Lung (tissue), 12 donors: ENCODE results near the gene YAF2. TPM values are rescaled to one million over a fixed set of nuclear protein-coding genes. Genes with fewer than 3 reads are reported as not detected.
"Not testable (repeated sequence)": the region's sequence is repeated elsewhere in the genome, so short reads cannot be mapped to it uniquely, and the experiment has no call there.

ENCODE experiments used
- ATAC-seq: fragments of 200-7000 bp; cut with Tn5 transposase; one replicate; pipeline ENCODE4 v1.9.1; 2020; ENCODE audit warnings: moderate number of reproducible peaks; ENCODE audit not compliant: insufficient read depth, low FRiP score
- DNase-seq, 3 donors: peaks; one replicate each; pipeline ENCODE4 v3.0.0-alpha.2; 2013 to 2017
- H3K27ac ChIP-seq, 2 donors: one replicate each; pipeline ENCODE4 v1.5.1; 2013; ENCODE audit warnings: mild to moderate bottlenecking in 2 of 2, moderate library complexity in 2 of 2, control low read depth in 1 of 2, inconsistent platforms in 1 of 2, low read depth in 1 of 2, low read length in 1 of 2
- H3K27me3 ChIP-seq, 3 donors: one replicate each; pipeline ENCODE4 v1.5.1; 2013; ENCODE audit warnings: low read length in 2 of 3; ENCODE audit not compliant: control insufficient read depth in 3 of 3, insufficient read depth in 3 of 3
- H3K36me3 ChIP-seq, 4 donors: one replicate each; pipeline ENCODE4 v1.5.1; 2013; ENCODE audit warnings: low read length in 4 of 4, mild to moderate bottlenecking in 1 of 4, moderate library complexity in 1 of 4; ENCODE audit not compliant: control insufficient read depth in 4 of 4, insufficient read depth in 4 of 4
- H3K4me1 ChIP-seq, 5 donors: one replicate each; pipeline ENCODE4 v1.5.1; 2013; ENCODE audit warnings: low read length in 5 of 5, mild to moderate bottlenecking in 2 of 5, moderate library complexity in 1 of 5; ENCODE audit not compliant: control insufficient read depth in 5 of 5, insufficient read depth in 5 of 5
- H3K4me3 ChIP-seq: one replicate; pipeline ENCODE4 v1.5.1; 2013; ENCODE audit warnings: mild to moderate bottlenecking, control low read depth, moderate library complexity
- H3K9ac ChIP-seq, 2 donors: one replicate each; pipeline ENCODE4 v1.5.1; 2013; ENCODE audit warnings: low read length in 2 of 2, control low read depth in 1 of 2; ENCODE audit not compliant: insufficient read depth in 1 of 2
- H3K9me3 ChIP-seq, 4 donors: one replicate each; pipeline ENCODE4 v1.5.1; 2013; ENCODE audit warnings: low read length in 3 of 4, mild to moderate bottlenecking in 1 of 4, moderate library complexity in 1 of 4; ENCODE audit not compliant: control insufficient read depth in 4 of 4, insufficient read depth in 3 of 4
- WGBS, 2 donors: extraction: QIAGEN DNeasy Blood & Tissue Kit; methylation state at CpG; one replicate each; pipeline ENCODE4 v1.1.7; 2013; 5-methylcytosine and 5-hydroxymethylcytosine counted together
- polyA plus RNA-seq, 2 donors: library from polyadenylated mRNA; stranded (reverse); fragments of 200-250 nt; gene quantifications; one replicate each; pipeline ENCODE4 v1.2.1, GENCODE V29; 2013
- total RNA-seq, 2 donors: library from RNA; depleted of rRNA in 1 of 2; stranded (reverse); fragments of >200 nt in 1 of 2; gene quantifications; one replicate each; pipeline ENCODE4 v1.2.1, GENCODE V29; 2014 to 2021
- TF ChIP-seq, protein P1 (sequence below): IDR thresholded peaks from 2 replicates; pipeline ENCODE4 v1.5.1; 2012; ENCODE audit warnings: mild to moderate bottlenecking; ENCODE audit errors: control extremely low read depth, extremely low read depth
- donor health status: control.
- donor health status: control.
- donor health status: Bipolar disorder and iron deficiency.
- donor health status: healthy.
- donor health status: DM: yes; HTN: yes; CAD: no.

The YAF2 gene
- total and polyA plus RNA-seq, 4 donors, result 9.4 to 27.9 (median 19.0) TPM

DNA sequence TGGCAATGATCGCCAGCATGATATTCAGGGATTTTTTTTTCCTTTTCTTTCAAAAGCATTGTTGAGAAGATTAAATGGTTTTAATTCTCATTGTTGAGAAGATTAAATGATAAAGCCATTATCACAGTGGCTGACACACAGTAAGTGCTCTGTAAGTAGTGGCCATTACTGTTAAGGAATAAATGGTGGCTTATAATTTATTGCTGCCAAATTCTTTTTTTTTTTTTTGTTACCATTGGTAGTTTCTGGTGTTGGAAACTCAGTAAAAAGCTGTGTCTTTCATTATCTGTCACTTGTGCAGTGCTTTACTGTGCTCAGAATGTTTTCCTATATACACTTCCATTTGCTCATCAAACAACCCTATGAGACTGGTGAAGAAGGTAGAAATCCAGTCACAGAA lies 15.3 kb downstream of the YAF2 start:
- no peak overlapping the region for H3K9ac ChIP-seq
- H3K27ac ChIP-seq, result no peak overlapping the region
- H3K27me3 ChIP-seq, result no peaks in the 10 kb centered on the region
- TF ChIP-seq, protein P1, sequence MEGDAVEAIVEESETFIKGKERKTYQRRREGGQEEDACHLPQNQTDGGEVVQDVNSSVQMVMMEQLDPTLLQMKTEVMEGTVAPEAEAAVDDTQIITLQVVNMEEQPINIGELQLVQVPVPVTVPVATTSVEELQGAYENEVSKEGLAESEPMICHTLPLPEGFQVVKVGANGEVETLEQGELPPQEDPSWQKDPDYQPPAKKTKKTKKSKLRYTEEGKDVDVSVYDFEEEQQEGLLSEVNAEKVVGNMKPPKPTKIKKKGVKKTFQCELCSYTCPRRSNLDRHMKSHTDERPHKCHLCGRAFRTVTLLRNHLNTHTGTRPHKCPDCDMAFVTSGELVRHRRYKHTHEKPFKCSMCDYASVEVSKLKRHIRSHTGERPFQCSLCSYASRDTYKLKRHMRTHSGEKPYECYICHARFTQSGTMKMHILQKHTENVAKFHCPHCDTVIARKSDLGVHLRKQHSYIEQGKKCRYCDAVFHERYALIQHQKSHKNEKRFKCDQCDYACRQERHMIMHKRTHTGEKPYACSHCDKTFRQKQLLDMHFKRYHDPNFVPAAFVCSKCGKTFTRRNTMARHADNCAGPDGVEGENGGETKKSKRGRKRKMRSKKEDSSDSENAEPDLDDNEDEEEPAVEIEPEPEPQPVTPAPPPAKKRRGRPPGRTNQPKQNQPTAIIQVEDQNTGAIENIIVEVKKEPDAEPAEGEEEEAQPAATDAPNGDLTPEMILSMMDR, result no peak
- peaks cover 0 to 2% (median 0%) of the 10 kb centered on the region in 4 donors for H3K36me3 ChIP-seq
- H3K4me3 ChIP-seq, result no peak overlapping the region
- ATAC-seq, result no peak
- peaks cover 0 to 15% (median 0%) of the 10 kb centered on the region in 5 donors for H3K4me1 ChIP-seq
- WGBS, 2 donors, result 100% methylated on average over 1 of the region's 1 CpG
- no peaks in the 10 kb centered on the region for H3K9me3 ChIP-seq
- no peak for DNase-seq

DNA sequence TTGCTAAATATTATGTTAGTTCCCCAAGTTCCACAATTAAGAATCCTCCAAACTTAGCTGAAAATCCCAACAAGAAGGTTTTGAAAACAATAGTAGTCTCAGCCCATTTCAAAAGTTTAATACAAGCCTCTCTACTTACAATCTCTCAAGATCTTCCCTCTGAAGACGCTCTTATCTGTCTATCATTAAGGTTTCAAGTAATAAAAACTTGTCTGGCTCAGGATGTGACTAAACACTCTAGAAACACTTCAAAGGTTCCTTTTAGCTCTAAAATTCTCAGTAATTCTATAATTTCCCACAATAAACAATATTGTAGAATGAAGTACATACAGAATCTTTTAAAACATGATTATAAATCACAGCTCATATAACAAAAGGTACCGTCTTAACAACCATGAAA lies 16.3 kb downstream of the YAF2 start:
- Histone ChIP-seq H3K27me3 (no peaks in the 10 kb centered on the region), H3K4me1 (peaks cover 0 to 17% (median 0%) of the 10 kb centered on the region in 5 donors), H3K27ac (no peak overlapping the region), H3K9ac (no peak overlapping the region), H3K36me3 (peaks cover 0 to 2% (median 0%) of the 10 kb centered on the region in 4 donors), H3K9me3 (no peaks in the 10 kb centered on the region), H3K4me3 (no peak overlapping the region)
- 75 to 82% methylated on average over 2 of the region's 2 CpGs for WGBS, 2 donors
- ATAC-seq, result no peak
- no peak for DNase-seq
- TF ChIP-seq, protein P1, result no peak

DNA sequence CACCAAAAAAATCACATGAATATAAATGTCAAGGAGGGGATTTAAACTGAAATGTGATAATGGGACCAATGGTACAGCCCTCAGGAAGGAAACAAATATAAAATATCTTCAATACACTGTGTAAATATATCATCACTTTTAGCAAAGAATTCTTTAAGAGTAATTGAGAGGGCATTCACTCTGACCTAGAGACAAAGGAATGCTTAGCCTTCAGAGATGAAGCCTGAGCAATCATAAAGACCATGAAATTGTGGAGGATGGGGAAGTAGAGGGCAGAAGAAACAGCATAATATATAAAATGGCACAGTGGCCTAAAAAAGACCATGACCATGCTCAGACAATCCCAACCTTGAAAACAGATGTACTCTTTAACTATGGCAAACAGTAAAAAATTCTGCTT lies 20.4 kb downstream of the YAF2 start:
- H3K9me3 ChIP-seq, result no peaks in the 10 kb centered on the region
- ATAC-seq (no peak), DNase-seq (no peak)
- peaks cover 0 to 27% (median 3%) of the 10 kb centered on the region in 5 donors for H3K4me1 ChIP-seq
- no peaks in the 10 kb centered on the region for H3K27me3 ChIP-seq
- H3K9ac ChIP-seq, result no peak overlapping the region
- TF ChIP-seq, protein P1, result no peak
- H3K36me3 ChIP-seq, result peaks cover 0 to 2% (median 0%) of the 10 kb centered on the region in 4 donors
- no peak overlapping the region for H3K4me3 ChIP-seq
- H3K27ac ChIP-seq, result no peak overlapping the region

DNA sequence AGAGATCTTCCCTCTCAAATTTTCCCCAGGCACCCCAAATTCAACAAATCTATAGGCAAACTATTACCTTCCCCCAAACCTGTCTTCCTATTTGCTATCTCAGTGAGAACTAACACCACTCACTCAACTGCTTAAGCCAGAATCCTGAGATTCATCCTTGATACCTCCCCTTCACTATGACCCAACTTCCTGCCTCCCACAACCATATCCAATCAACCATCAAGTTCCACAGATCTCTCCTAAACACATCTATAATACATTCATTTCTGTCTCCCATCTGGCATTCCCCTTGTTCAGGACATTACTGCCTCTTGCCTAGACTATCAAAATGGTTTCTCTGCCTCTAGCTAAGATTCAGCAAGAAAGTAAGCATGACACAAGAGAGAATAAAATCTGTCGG lies 21.3 kb downstream of the YAF2 start:
- no peak overlapping the region for H3K4me3 ChIP-seq
- DNase-seq, result no peak
- ATAC-seq, result no peak
- peaks cover 0 to 2% (median 0%) of the 10 kb centered on the region in 4 donors for H3K36me3 ChIP-seq
- peak overlapping the region in 1 of 2 donors; percentile 45 for H3K27ac ChIP-seq
- H3K9me3 ChIP-seq, result no peaks in the 10 kb centered on the region
- peaks cover 0 to 27% (median 3%) of the 10 kb centered on the region in 5 donors for H3K4me1 ChIP-seq
- TF ChIP-seq, protein P1, result no peak
- H3K27me3 ChIP-seq, result no peaks in the 10 kb centered on the region
- no peak overlapping the region for H3K9ac ChIP-seq
- WGBS, 2 donors, result 94 to 96% methylated on average over 1 of the region's 1 CpG

DNA sequence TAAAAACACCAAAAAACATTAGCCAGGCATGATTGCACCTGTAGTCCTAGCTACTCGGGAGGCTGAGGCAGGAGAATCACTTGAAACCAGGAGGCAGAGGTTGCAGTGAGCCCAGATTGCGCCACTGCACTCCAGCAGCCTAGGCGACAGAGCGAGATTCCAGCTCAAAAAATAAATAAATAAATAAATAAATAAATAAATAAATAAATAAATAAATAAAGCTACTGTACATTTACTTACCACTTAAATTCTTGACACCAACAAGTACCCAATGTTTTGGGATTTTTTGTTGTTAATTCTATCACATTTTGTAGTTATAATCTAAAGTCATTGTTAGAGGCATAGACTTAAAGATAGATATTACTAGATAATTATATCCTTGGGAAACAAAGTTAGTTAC lies 22.3 kb downstream of the YAF2 start:
- 94 to 96% methylated on average over 4 of the region's 4 CpGs for WGBS, 2 donors
- DNase-seq, H3K9me3 ChIP-seq, ATAC-seq, H3K9ac ChIP-seq, H3K27me3 ChIP-seq, H3K4me3 ChIP-seq, H3K36me3 ChIP-seq, H3K27ac ChIP-seq: not testable (repeated sequence)
- peaks cover 0 to 24% (median 3%) of the 10 kb centered on the region in 5 donors for H3K4me1 ChIP-seq
